Type B pancreatic cell (in vitro differentiated cells): ENCODE data around the gene ACSF2. TPM values are rescaled to one million over a fixed set of nuclear protein-coding genes. Genes with fewer than 3 reads are reported as not detected.

Experiments used
- DNase-seq: peaks from one replicate; pipeline ENCODE4 v3.0.0; 2021; ENCODE audit warnings: mixed read lengths; ENCODE audit not compliant: unreplicated experiment; ENCODE audit errors: extremely low spot score
- H3K27ac Mint-ChIP-seq: 2 replicates; pipeline ENCODE4 v1.8.0; 2021; ENCODE audit warnings: mild to moderate bottlenecking, mixed read lengths
- H3K27me3 Mint-ChIP-seq: 2 replicates; pipeline ENCODE4 v1.8.0; 2021; ENCODE audit warnings: mixed read lengths
- H3K36me3 Mint-ChIP-seq: 2 replicates; pipeline ENCODE4 v1.8.0; 2021; ENCODE audit warnings: mixed read lengths
- H3K4me1 Mint-ChIP-seq: one replicate; pipeline ENCODE4 v1.8.0; 2021; ENCODE audit warnings: mixed read lengths; ENCODE audit not compliant: unreplicated experiment
- H3K4me3 Mint-ChIP-seq: 2 replicates; pipeline ENCODE4 v1.8.0; 2021; ENCODE audit warnings: mild to moderate bottlenecking, mixed read lengths
- H3K9me3 Mint-ChIP-seq: 2 replicates; pipeline ENCODE4 v1.8.0; 2021; ENCODE audit warnings: mixed read lengths
- total RNA-seq: library from RNA; stranded (reverse); gene quantifications from 2 replicates; pipeline ENCODE4 v1.2.1, GENCODE V29; 2021; ENCODE audit warnings: low replicate concordance
- TF ChIP-seq, protein P1 (sequence below): fragments of 200-600 bp; sonication (generic); conservative IDR thresholded peaks from 2 replicates; pipeline ENCODE4 v1.5.0; 2021; ENCODE audit warnings: antibody characterized with exemption, mild to moderate bottlenecking

Gene ACSF2
- total RNA-seq, 1 donor from 2014 or later, result 57.3 TPM

DNA sequence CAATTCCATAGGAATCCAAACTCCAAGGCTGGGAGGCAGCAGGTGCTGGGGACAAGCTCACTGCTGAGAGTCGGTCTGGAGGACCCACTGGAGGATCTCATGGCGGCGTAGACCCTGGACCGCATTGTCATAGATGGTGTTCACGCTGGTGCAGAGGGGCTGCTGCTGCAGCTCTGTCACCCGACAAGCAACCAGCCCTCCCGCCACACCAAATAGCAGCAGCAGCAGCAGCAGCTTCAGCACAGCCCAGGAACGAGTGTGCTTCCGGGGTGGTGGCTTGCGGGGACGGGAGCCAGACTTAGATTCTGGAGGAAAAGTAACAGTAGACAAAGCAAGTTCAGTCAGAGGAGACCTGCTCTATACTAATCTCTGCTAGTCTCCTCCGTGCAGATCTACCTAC lies 43.1 kb upstream of the ACSF2 start:
- H3K27me3 Mint-ChIP-seq, result no peaks in the 10 kb centered on the region
- no peak overlapping the region for H3K27ac Mint-ChIP-seq
- H3K36me3 Mint-ChIP-seq, result peaks cover 22% of the 10 kb centered on the region
- TF ChIP-seq, protein P1, sequence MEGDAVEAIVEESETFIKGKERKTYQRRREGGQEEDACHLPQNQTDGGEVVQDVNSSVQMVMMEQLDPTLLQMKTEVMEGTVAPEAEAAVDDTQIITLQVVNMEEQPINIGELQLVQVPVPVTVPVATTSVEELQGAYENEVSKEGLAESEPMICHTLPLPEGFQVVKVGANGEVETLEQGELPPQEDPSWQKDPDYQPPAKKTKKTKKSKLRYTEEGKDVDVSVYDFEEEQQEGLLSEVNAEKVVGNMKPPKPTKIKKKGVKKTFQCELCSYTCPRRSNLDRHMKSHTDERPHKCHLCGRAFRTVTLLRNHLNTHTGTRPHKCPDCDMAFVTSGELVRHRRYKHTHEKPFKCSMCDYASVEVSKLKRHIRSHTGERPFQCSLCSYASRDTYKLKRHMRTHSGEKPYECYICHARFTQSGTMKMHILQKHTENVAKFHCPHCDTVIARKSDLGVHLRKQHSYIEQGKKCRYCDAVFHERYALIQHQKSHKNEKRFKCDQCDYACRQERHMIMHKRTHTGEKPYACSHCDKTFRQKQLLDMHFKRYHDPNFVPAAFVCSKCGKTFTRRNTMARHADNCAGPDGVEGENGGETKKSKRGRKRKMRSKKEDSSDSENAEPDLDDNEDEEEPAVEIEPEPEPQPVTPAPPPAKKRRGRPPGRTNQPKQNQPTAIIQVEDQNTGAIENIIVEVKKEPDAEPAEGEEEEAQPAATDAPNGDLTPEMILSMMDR, result no peak
- H3K4me1 Mint-ChIP-seq, result no peaks in the 10 kb centered on the region
- no peaks in the 10 kb centered on the region for H3K9me3 Mint-ChIP-seq
- H3K4me3 Mint-ChIP-seq, result no peak overlapping the region
- no peak for DNase-seq

DNA sequence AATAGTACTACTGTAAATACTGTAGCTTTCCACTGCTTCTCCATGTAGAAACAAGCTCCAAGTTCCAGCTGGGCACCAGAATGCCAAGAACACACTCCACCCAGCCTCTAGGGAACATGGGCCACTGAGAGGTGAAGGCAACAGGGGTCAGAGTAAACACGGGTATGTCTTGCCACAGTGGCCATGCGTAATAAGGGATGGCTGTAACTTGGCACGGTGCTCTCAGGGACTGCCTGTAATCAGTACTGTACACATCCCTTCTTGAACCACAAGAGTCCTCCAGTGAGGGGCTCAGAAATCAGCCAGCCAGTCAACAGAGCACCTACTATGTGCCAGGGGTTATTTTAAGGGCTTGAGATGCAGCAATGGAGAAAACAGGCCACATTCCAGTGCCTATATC lies 39.5 kb upstream of the ACSF2 start:
- Mint-ChIP-seq H3K27me3 (no peaks in the 10 kb centered on the region), H3K27ac (no peak overlapping the region), H3K4me1 (no peaks in the 10 kb centered on the region), H3K36me3 (peaks cover 27% of the 10 kb centered on the region), H3K4me3 (no peak overlapping the region), H3K9me3 (no peaks in the 10 kb centered on the region)
- TF ChIP-seq, protein P1, result no peak
- no peak for DNase-seq

DNA sequence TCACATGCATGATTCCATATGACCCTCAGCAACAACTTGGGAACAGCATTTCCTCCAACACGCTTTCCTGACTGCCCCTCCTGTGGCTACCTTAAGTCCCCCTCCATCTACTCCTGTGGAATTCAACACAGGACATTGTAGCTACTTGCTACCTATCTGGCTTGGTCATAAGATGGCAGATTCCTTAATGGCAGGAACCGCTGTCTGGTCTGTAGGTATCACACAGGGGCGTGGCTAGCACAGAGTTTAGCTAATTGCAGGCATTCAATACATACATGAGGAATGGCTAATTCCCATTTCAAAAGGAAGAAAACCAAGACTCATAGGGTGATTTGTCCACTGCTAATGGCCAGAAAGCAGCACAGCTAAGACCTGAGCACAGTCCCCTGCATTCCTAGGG lies 37.3 kb upstream of the ACSF2 start:
- TF ChIP-seq, protein P1, result no peak
- Mint-ChIP-seq H3K4me1 (no peaks in the 10 kb centered on the region), H3K27me3 (no peaks in the 10 kb centered on the region), H3K27ac (no peak overlapping the region), H3K4me3 (no peak overlapping the region), H3K9me3 (no peaks in the 10 kb centered on the region), H3K36me3 (peaks cover 27% of the 10 kb centered on the region)
- DNase-seq, result no peak

DNA sequence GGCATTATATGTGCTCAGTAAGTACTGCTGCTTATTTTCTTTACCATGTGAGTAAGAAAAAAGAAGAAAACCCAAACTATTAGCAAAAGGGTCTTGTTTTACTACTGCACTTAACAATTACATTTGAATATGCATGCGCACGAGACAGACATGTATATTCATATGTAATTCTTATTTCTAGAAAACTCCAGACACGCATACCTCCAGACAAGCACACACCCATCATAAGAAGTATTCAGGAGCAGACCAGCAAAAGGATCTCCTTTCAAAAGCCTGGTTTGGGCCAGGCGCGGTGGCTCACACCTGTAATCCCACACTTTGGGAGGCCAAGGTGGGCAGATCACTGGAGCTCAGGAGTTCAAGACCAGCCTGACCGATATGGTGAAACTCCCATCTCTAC lies 36.5 kb upstream of the ACSF2 start:
- no peaks in the 10 kb centered on the region for H3K27me3 Mint-ChIP-seq
- no peaks in the 10 kb centered on the region for H3K4me1 Mint-ChIP-seq
- TF ChIP-seq, protein P1, result no peak
- no peak overlapping the region for H3K27ac Mint-ChIP-seq
- no peak for DNase-seq
- H3K9me3 Mint-ChIP-seq, result no peaks in the 10 kb centered on the region
- no peak overlapping the region for H3K4me3 Mint-ChIP-seq
- H3K36me3 Mint-ChIP-seq, result peaks cover 31% of the 10 kb centered on the region

DNA sequence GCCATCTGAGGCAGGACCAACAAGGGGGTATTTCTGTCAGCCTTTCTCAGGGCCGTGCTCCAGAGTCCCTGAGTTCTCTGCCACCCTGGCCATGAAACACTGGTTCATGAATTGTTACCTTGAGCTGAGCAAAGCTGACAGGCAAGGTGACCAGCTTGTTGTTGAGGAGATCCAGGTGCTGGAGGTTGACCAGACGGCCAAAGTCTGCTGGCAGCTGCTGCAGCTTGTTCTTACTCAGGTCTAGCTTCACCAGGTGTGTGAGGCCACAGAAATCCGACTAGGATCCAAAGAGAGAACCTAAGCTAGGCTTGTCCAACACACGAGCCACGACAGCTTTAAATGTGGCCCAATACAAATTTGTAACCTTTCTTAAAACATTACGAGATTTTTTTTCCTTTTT lies 33.4 kb upstream of the ACSF2 start:
- TF ChIP-seq, protein P1, result no peak
- no peak overlapping the region for H3K27ac Mint-ChIP-seq
- DNase-seq, result no peak
- peaks cover 17% of the 10 kb centered on the region for H3K4me1 Mint-ChIP-seq
- H3K27me3 Mint-ChIP-seq, result no peaks in the 10 kb centered on the region
- no peaks in the 10 kb centered on the region for H3K9me3 Mint-ChIP-seq
- no peak overlapping the region for H3K4me3 Mint-ChIP-seq
- peaks cover 31% of the 10 kb centered on the region for H3K36me3 Mint-ChIP-seq

DNA sequence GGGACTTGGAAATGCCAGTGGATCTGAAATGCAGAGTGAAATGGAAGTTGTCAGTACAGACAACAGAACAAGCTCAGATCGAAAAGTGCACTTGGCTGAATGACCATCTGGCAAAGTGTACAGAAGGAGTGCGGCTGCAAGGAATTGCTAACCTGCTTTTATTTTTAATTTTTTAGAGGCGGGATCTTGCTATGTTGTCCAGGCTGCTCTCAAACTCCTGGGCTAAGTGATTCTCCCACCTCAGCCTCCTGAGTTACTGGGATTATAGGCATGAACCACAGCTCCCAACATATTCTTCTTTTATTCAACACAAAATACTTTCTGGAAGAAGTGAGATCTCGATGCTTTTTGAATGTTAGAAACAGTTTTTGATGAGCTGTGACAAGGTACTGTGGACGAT lies 32.3 kb upstream of the ACSF2 start:
- Mint-ChIP-seq H3K9me3 (no peaks in the 10 kb centered on the region), H3K27me3 (no peaks in the 10 kb centered on the region), H3K4me3 (no peak overlapping the region), H3K4me1 (peaks cover 20% of the 10 kb centered on the region), H3K27ac (no peak overlapping the region), H3K36me3 (peaks cover 24% of the 10 kb centered on the region)
- DNase-seq, result no peak
- TF ChIP-seq, protein P1, result no peak
